ENCODE data around the gene PIEZO2.

PIEZO2 gene

GRCh38 chr18:10909724-10910123, 239.6 kb downstream of the PIEZO2 start:
- H3K27ac ChIP-seq, result no peak overlapping the region
- no peak for TF ChIP-seq CTCF (conservative IDR thresholded peaks at IDR 0.05; ENCODE audit: low read depth)
- ChIA-PET POLR2A (ENCODE audit: low non-redundant PET) (no interaction called here), CTCF (interaction anchor here (0.7 kb wide), 1 partner anchor 570 kb away, joined by 3 read pairs; no protein-coding TSS in a partner anchor)
- DNase-seq (ENCODE audit: low spot score), result no peak

GRCh38 chr18:10908760-10909159, 240.6 kb downstream of the PIEZO2 start:
- POLR2A ChIA-PET (ENCODE audit: low non-redundant PET), result no interaction called here
- no peak overlapping the region for H3K27ac ChIP-seq
- CTCF ChIA-PET, result no interaction called here
- no peak for TF ChIP-seq CTCF (conservative IDR thresholded peaks at IDR 0.05; ENCODE audit: low read depth)
- DNase-seq (ENCODE audit: low spot score), result no peak

- H3K27ac ChIP-seq, result no peak overlapping the region
- ChIA-PET POLR2A (ENCODE audit: low non-redundant PET) (no interaction called here), CTCF (interaction anchor here (0.8 kb wide), 1 partner anchor 90 kb away, joined by 4 read pairs; no protein-coding TSS in a partner anchor)
- no peak for DNase-seq (ENCODE audit: low spot score)
- TF ChIP-seq CTCF (conservative IDR thresholded peaks at IDR 0.05; ENCODE audit: low read depth), result no peak
These were observed 241.6 kb downstream of the PIEZO2 start for GRCh38 chr18:10907749-10908148.

GRCh38 chr18:10901329-10901728, 248.0 kb downstream of the PIEZO2 start:
- POLR2A ChIA-PET (ENCODE audit: low non-redundant PET), result no interaction called here
- no peak for DNase-seq (ENCODE audit: low spot score)
- no peak overlapping the region for H3K27ac ChIP-seq
- CTCF ChIA-PET, result interaction anchor here (0.7 kb wide), 1 partner anchor 70 kb away, joined by 3 read pairs; no protein-coding TSS in a partner anchor
- TF ChIP-seq CTCF (conservative IDR thresholded peaks at IDR 0.05; ENCODE audit: low read depth), result no peak

- DNase-seq (ENCODE audit: low spot score), result no peak
- CTCF ChIA-PET, result no interaction called here
- POLR2A ChIA-PET (ENCODE audit: low non-redundant PET), result no interaction called here
- no peak overlapping the region for H3K27ac ChIP-seq
- TF ChIP-seq CTCF (conservative IDR thresholded peaks at IDR 0.05; ENCODE audit: low read depth), result no peak
These were observed 248.9 kb downstream of the PIEZO2 start for GRCh38 chr18:10900435-10900834.

- TF ChIP-seq CTCF (conservative IDR thresholded peaks at IDR 0.05; ENCODE audit: low read depth), result no peak
These were observed 249.9 kb downstream of the PIEZO2 start for GRCh38 chr18:10899481-10899880.

More at GRCh38 chr18:10899481-10899880, 249.9 kb downstream of the PIEZO2 start:
- no peak overlapping the region for H3K27ac ChIP-seq
- POLR2A ChIA-PET (ENCODE audit: low non-redundant PET), result no interaction called here
- no peak for DNase-seq (ENCODE audit: low spot score)
- CTCF ChIA-PET, result interaction anchor here (0.7 kb wide), 1 partner anchor 255 kb away, joined by 6 read pairs; no protein-coding TSS in a partner anchor
